Hepatocyte (in vitro differentiated cells): Measurements from ENCODE around the gene ZNF41.

ENCODE experiments used
- CTCF ChIP-seq: fragments of 200-600 bp; sonication (generic); IDR thresholded peaks from 2 replicates; pipeline ENCODE4 v1.5.1; 2016; ENCODE audit warnings: antibody characterized with exemption, mild to moderate bottlenecking; ENCODE audit not compliant: poor library complexity
- EZH2 ChIP-seq: fragments of 200-600 bp; sonication (generic); IDR thresholded peaks from 2 replicates; pipeline ENCODE4 v1.6.1; 2016; ENCODE audit warnings: antibody characterized with exemption, mild to moderate bottlenecking, borderline replicate concordance

- TF ChIP-seq CTCF: no peak
- TF ChIP-seq EZH2: no peak
Observed at GRCh38 chrX:47448165-47448806, 34.7 kb downstream of the ZNF41 start.
